ENCODE measurements around the gene UTY. TPM values are rescaled to one million over a fixed set of nuclear protein-coding genes. Genes with fewer than 3 reads are reported as not detected.

Gene UTY
- total RNA-seq, 1 donor from 2014 or later, result not detected

- DNase-seq (ENCODE audit: low spot score), result no peak
These were observed 64.3 kb downstream of the UTY start for GRCh38 chrY:13415556-13415955.

- DNase-seq (ENCODE audit: low spot score), result no peak
These were observed 81.0 kb downstream of the UTY start for GRCh38 chrY:13398876-13399275.

GRCh38 chrY:13381110-13381683 is 98.6 kb downstream of the UTY start:
- no peak for DNase-seq (ENCODE audit: low spot score)

- no peak for DNase-seq (ENCODE audit: low spot score)
These were observed 108.7 kb downstream of the UTY start for GRCh38 chrY:13370868-13371800.

GRCh38 chrY:13370245-13370644 is 109.6 kb downstream of the UTY start:
- no peak for DNase-seq (ENCODE audit: low spot score)

- DNase-seq (ENCODE audit: low spot score), result no peak
These were observed 111.4 kb downstream of the UTY start for GRCh38 chrY:13368513-13368845.

- no peak for DNase-seq (ENCODE audit: low spot score)
These were observed 116.2 kb downstream of the UTY start for GRCh38 chrY:13363641-13364040.

- no peak for DNase-seq (ENCODE audit: low spot score)
These were observed 117.2 kb downstream of the UTY start for GRCh38 chrY:13362662-13363061.

- no peak for DNase-seq (ENCODE audit: low spot score)
These were observed 117.9 kb downstream of the UTY start for GRCh38 chrY:13361656-13362636.

- DNase-seq (ENCODE audit: low spot score), result no peak
These were observed 128.4 kb downstream of the UTY start for GRCh38 chrY:13351443-13351842.

GRCh38 chrY:13347106-13347505 is 132.7 kb downstream of the UTY start:
- DNase-seq (ENCODE audit: low spot score), result no peak

GRCh38 chrY:13345549-13345948 is 134.3 kb downstream of the UTY start:
- DNase-seq (ENCODE audit: low spot score), result no peak

GRCh38 chrY:13343307-13343946 is 136.4 kb downstream of the UTY start:
- DNase-seq (ENCODE audit: low spot score), result no peak

- no peak for DNase-seq (ENCODE audit: low spot score)
These were observed 139.9 kb downstream of the UTY start for GRCh38 chrY:13339939-13340338.

GRCh38 chrY:13339381-13339780 is 140.5 kb downstream of the UTY start:
- DNase-seq (ENCODE audit: low spot score), result no peak

- DNase-seq (ENCODE audit: low spot score), result no peak
These were observed 141.1 kb downstream of the UTY start for GRCh38 chrY:13338711-13339110.

GRCh38 chrY:13337934-13338333 is 141.9 kb downstream of the UTY start:
- DNase-seq (ENCODE audit: low spot score), result no peak

GRCh38 chrY:13333791-13334190 is 146.0 kb downstream of the UTY start:
- no peak for DNase-seq (ENCODE audit: low spot score)

GRCh38 chrY:13330651-13331050 is 149.2 kb downstream of the UTY start:
- no peak for DNase-seq (ENCODE audit: low spot score)

GRCh38 chrY:13312966-13313365 is 166.9 kb downstream of the UTY start:
- no peak for DNase-seq (ENCODE audit: low spot score)

- no peak for DNase-seq (ENCODE audit: low spot score)
These were observed 171.9 kb downstream of the UTY start for GRCh38 chrY:13307959-13308358.

- no peak for DNase-seq (ENCODE audit: low spot score)
These were observed 179.0 kb downstream of the UTY start for GRCh38 chrY:13300795-13301194.
